HepG2 (cell line): ENCODE data around the gene FBXL13. TPM values are rescaled to one million over a fixed set of nuclear protein-coding genes. Genes with fewer than 3 reads are reported as not detected.

Experiments used
- ATAC-seq: fragments of 200-7000 bp; cut with Tn5 transposase; 3 replicates; pipeline ENCODE4 v1.9.1; 2020; ENCODE audit warnings: mild to moderate bottlenecking, moderate library complexity
- BruUV-seq: library from RNA; stranded (reverse); fragments of 400-500 nt; replicated peaks from 2 replicates; lab custom pipeline; 2021; lab: Mats Ljungman, UMichigan
- CTCF ChIA-PET: fragments of 300-600 bp; formaldehyde crosslinking; extraction: SDS; loops from one replicate; lab custom pipeline; 2021; ENCODE audit warnings: low total read pairs, inconsistent platforms, low intra/inter-chr PET ratio; lab: Yijun Ruan, JAX
- POLR2A ChIA-PET: fragments of 350-600 bp; sonication (Branson Sonifier 250); formaldehyde crosslinking; loops from one replicate; lab custom pipeline; 2020; ENCODE audit warnings: antibody characterized with exemption, inconsistent platforms; lab: Yijun Ruan, JAX
- DNase-seq: peaks from one replicate; pipeline ENCODE4 v3.0.0-alpha.2; 2015; ENCODE audit warnings: low spot score
- FAIRE-seq: peaks from 3 replicates; lab custom pipeline; 2011; peaks lifted over from hg19 to GRCh38; lab: Jason Lieb, UNC
- H2AFZ ChIP-seq: one replicate; pipeline ENCODE4 v1.6.1; 2011; ENCODE audit warnings: low read length, inconsistent platforms
- H3K27ac ChIP-seq: fragments of 300-600 bp; 3 replicates; pipeline ENCODE4 v1.8.0; 2011; ENCODE audit warnings: mixed run types, mild to moderate bottlenecking, mixed read lengths, low read length, inconsistent platforms; ENCODE audit not compliant: insufficient read depth; ENCODE audit errors: extremely low read length
- H3K27me3 ChIP-seq, 2 experiments: fragments of 200-600 bp in 1 of 2; 2 replicates in 1 of 2; 3 replicates in 1 of 2; pipeline versions ENCODE4 v1.6.0 to v1.8.0; 2011; ENCODE audit warnings: low read length in 2 of 2, mild to moderate bottlenecking in 2 of 2, moderate library complexity in 2 of 2, inconsistent platforms in 1 of 2; ENCODE audit not compliant: insufficient read depth in 2 of 2, control insufficient read depth in 1 of 2
- H3K36me3 ChIP-seq, 2 experiments: fragments of 200-600 bp in 1 of 2; replicated peaks in 1 of 2; 2 replicates in 1 of 2; 3 replicates in 1 of 2; pipeline versions ENCODE4 v1.5.1 to v1.8.0; 2011; ENCODE audit warnings: low read length in 2 of 2, inconsistent platforms in 1 of 2; ENCODE audit not compliant: insufficient read depth in 2 of 2, control insufficient read depth in 1 of 2
- H3K4me1 ChIP-seq: 2 replicates; pipeline ENCODE4 v1.5.1; 2012; ENCODE audit warnings: low read length, inconsistent platforms; ENCODE audit not compliant: insufficient read depth
- H3K4me2 ChIP-seq: 2 replicates; pipeline ENCODE4 v1.6.0; 2011; ENCODE audit warnings: low read depth, low read length, inconsistent platforms
- H3K4me3 ChIP-seq, 3 experiments: fragments of 200-600 bp in 1 of 3; sonication (generic), shearing (Covaris generic) in 1 of 3; replicated peaks in 1 of 3; 2 replicates each; pipeline ENCODE4 v1.5.1; 2011 to 2016; ENCODE audit warnings: low read length in 3 of 3, inconsistent platforms in 2 of 3, low read depth in 2 of 3, mild to moderate bottlenecking in 2 of 3, control low read depth in 1 of 3, mixed read lengths in 1 of 3; ENCODE audit not compliant: insufficient read depth in 1 of 3
- H3K79me2 ChIP-seq: one replicate; pipeline ENCODE4 v1.6.1; 2011; ENCODE audit warnings: low read length, inconsistent platforms; ENCODE audit not compliant: insufficient read depth
- H3K9ac ChIP-seq: 2 replicates; pipeline ENCODE4 v1.6.0; 2011; ENCODE audit warnings: mild to moderate bottlenecking, low read depth, low read length, inconsistent platforms; ENCODE audit not compliant: insufficient read depth
- H3K9me3 ChIP-seq: 2 replicates; pipeline ENCODE4 v1.5.1; 2012; ENCODE audit warnings: mild to moderate bottlenecking, low read length
- H4K20me1 ChIP-seq: 2 replicates; pipeline ENCODE4 v1.6.0; 2011; ENCODE audit warnings: inconsistent platforms, mild to moderate bottlenecking, low read length, moderate library complexity; ENCODE audit not compliant: insufficient read depth
- GABPA ChIP-seq, 2 experiments: IDR thresholded peaks; 2 replicates each; pipeline ENCODE4 v1.6.1; 2011 to 2016; ENCODE audit warnings: low read depth in 2 of 2, low read length in 1 of 2, missing biosample characterization in 1 of 2, missing genetic modification characterization in 1 of 2
- MIXL1 ChIP-seq: IDR thresholded peaks from 2 replicates; pipeline ENCODE4 v1.6.1; 2016
- NR2F2 ChIP-seq: IDR thresholded peaks from 2 replicates; pipeline ENCODE4 v1.6.1; 2012; ENCODE audit warnings: low read depth, inconsistent platforms, borderline replicate concordance
- NRL ChIP-seq: sonication (generic); formaldehyde crosslinking; IDR thresholded peaks from 2 replicates; pipeline ENCODE4 v1.5.0; 2020; ENCODE audit warnings: missing genetic modification reagents, mild to moderate bottlenecking, moderate library complexity, borderline replicate concordance
- RFXAP ChIP-seq: sonication (generic); formaldehyde crosslinking; IDR thresholded peaks from 2 replicates; pipeline ENCODE4 v1.4.0; 2020; ENCODE audit warnings: missing genetic modification reagents, borderline replicate concordance
- SATB2 ChIP-seq: sonication (generic); formaldehyde crosslinking; IDR thresholded peaks from 2 replicates; pipeline ENCODE4 v1.5.0; 2020; ENCODE audit warnings: missing genetic modification reagents
- SMARCE1 ChIP-seq: fragments of 450-650 bp; IDR thresholded peaks from 2 replicates; pipeline ENCODE4 v1.6.1; 2017; ENCODE audit warnings: borderline replicate concordance
- SPEN ChIP-seq: sonication (generic); formaldehyde crosslinking; IDR thresholded peaks from 2 replicates; pipeline ENCODE4 v1.5.1; 2020; ENCODE audit warnings: low read depth, mild to moderate bottlenecking, missing genetic modification reagents
- SRSF4 ChIP-seq: fragments of 200-400 bp; formaldehyde crosslinking; IDR thresholded peaks from one replicate; pipeline ENCODE4 v1.6.1; 2018; ENCODE audit warnings: mild to moderate bottlenecking, low read depth, low read length, moderate library complexity; ENCODE audit not compliant: poor library complexity, severe bottlenecking
- STAT5B ChIP-seq: sonication (generic); formaldehyde crosslinking; IDR thresholded peaks from 2 replicates; pipeline ENCODE4 v1.4.0; 2020; ENCODE audit warnings: missing genetic modification reagents
- TOE1 ChIP-seq: sonication (generic); formaldehyde crosslinking; IDR thresholded peaks from 2 replicates; pipeline ENCODE4 v1.4.0; 2020; ENCODE audit warnings: mild to moderate bottlenecking, missing genetic modification reagents
- YEATS2 ChIP-seq: sonication (generic); formaldehyde crosslinking; IDR thresholded peaks from 2 replicates; pipeline ENCODE4 v1.4.0; 2020; ENCODE audit warnings: missing genetic modification reagents, borderline replicate concordance
- ZHX2 ChIP-seq, 2 experiments: sonication (generic) in 1 of 2; formaldehyde crosslinking in 1 of 2; IDR thresholded peaks; 2 replicates each; pipeline versions ENCODE4 v1.6.1 to v1.9.0; 2014 to 2022; ENCODE audit warnings: antibody characterized with exemption in 1 of 2, borderline replicate concordance in 1 of 2, inconsistent platforms in 1 of 2, low read depth in 1 of 2, missing genetic modification reagents in 1 of 2
- WGBS: methylation state at CpG from one replicate; pipeline ENCODE4 v1.1.6; 2017; ENCODE audit warnings: low lambda C conversion rate; 5-methylcytosine and 5-hydroxymethylcytosine counted together
- in situ Hi-C: cut with HindIII; loops from 2 replicates; pipeline ENCODE4 v1.10.0; 2017; ENCODE audit warnings: low pct_unique_long_range_greater_than_20kb; ENCODE audit not compliant: extremely low pct_ligation_motif_present
- intact Hi-C: fragments of 100-400 bp; cut with micrococcal nuclease; formaldehyde crosslinking; loops from one replicate; pipeline ENCODE4 v1.10.0; 2022; ENCODE audit not compliant: unreplicated experiment
- polyA plus RNA-seq, 8 experiments: library from polyadenylated mRNA; depleted of rRNA in 3 of 8; stranded (reverse) in 7 of 8; unstranded in 1 of 8; fragments of >200 nt; fragmentation: Illumina TruSeq in 4 of 8; extraction: Trizol in 4 of 8; gene quantifications; 2 replicates each; pipeline versions ENCODE4 v1.2.1 to v1.2.3, GENCODE V29; 2011 to 2016; ENCODE audit warnings: low read depth in 4 of 8, missing spikeins in 1 of 8, mixed read lengths in 1 of 8; ENCODE audit not compliant: insufficient read depth in 1 of 8
- total RNA-seq, 5 experiments: library from RNA; depleted of rRNA; stranded (reverse); fragments of >200 nt; fragmentation: Illumina TruSeq; extraction: Trizol; gene quantifications; 2 replicates each; pipeline ENCODE4 v1.2.3, GENCODE V29; 2016; ENCODE audit warnings: low read depth in 1 of 5
- TF ChIP-seq, protein P1 (sequence below): IDR thresholded peaks from 2 replicates; pipeline ENCODE4 v1.6.1; 2016; ENCODE audit warnings: missing genetic modification reagents, missing compliant biosample characterization

FBXL13 gene
- total and polyA plus RNA-seq, 2 of the 13 experiments (the other 11 are each of a cell fraction or from before 2014, with no cell fraction given): 0.24 to 0.77 TPM

GRCh38 chr7:102935450-102936115 lies 139.0 kb downstream of the FBXL13 start:
- FAIRE-seq (no peak), ATAC-seq (no peak), DNase-seq (no peak)
- no peak overlapping the region for H3K27ac ChIP-seq
- no peak overlapping the region for H2AFZ ChIP-seq
- ChIA-PET CTCF (no interaction called here), POLR2A (no interaction called here)
- no TSS peak for BruUV-seq
- H3K4me1 ChIP-seq: no peaks in the 10 kb centered on the region
- no peaks in the 10 kb centered on the region for H3K9me3 ChIP-seq
- no peaks in the 10 kb centered on the region for H3K36me3 ChIP-seq
- H3K79me2 ChIP-seq: no peaks in the 10 kb centered on the region
- no peaks in the 10 kb centered on the region for H4K20me1 ChIP-seq
- TF ChIP-seq NRL: no peak
- no peak for TF ChIP-seq SPEN
- TF ChIP-seq, protein P1, sequence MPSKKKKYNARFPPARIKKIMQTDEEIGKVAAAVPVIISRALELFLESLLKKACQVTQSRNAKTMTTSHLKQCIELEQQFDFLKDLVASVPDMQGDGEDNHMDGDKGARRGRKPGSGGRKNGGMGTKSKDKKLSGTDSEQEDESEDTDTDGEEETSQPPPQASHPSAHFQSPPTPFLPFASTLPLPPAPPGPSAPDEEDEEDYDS (CRISPR knock-in tag): no peak
- no peak for TF ChIP-seq STAT5B (CRISPR knock-in tag)
- TF ChIP-seq ZHX2 (IDR thresholded peaks at IDR 0.05; ENCODE audit: low read depth): no peak
- TF ChIP-seq ZHX2 (CRISPR knock-in tag; IDR thresholded peaks at IDR 0.05; ENCODE audit: borderline replicate concordance): no peak
- no peak for TF ChIP-seq YEATS2 (CRISPR knock-in tag)
- no peak for TF ChIP-seq SMARCE1
- TF ChIP-seq RFXAP: no peak
- no peak for TF ChIP-seq TOE1 (CRISPR knock-in tag)
- TF ChIP-seq GABPA (IDR thresholded peaks at IDR 0.05; ENCODE audit: low read depth, low read length): no peak
- no peak for TF ChIP-seq GABPA (CRISPR knock-in tag; IDR thresholded peaks at IDR 0.05; ENCODE audit: low read depth)
- no peak for TF ChIP-seq MIXL1 (CRISPR knock-in tag)
- TF ChIP-seq SATB2 (CRISPR knock-in tag): no peak
- no peak for TF ChIP-seq NR2F2
- TF ChIP-seq SRSF4: no peak
- H3K9ac ChIP-seq: no peak overlapping the region
- H3K27me3 ChIP-seq: peaks cover 0 to 1% of the 10 kb centered on the region in 2 experiments; a peak in 1 of 5 replicates
- H3K4me3 ChIP-seq: no peak overlapping the region
- intact Hi-C loops (no loop called here), in situ Hi-C loops (no loop called here)
- WGBS: 74% methylated on average over 6 of the region's 6 CpGs
- H3K4me2 ChIP-seq: no peak overlapping the region
